Frontal cortex (tissue), 4 donors: ENCODE data around the gene CPNE6. TPM values are rescaled to one million over a fixed set of nuclear protein-coding genes. Genes with fewer than 3 reads are reported as not detected.

Experiments
- DNase-seq, 2 donors: peaks; one replicate each; pipeline ENCODE4 v3.0.0; 2012; ENCODE audit warnings: low spot score in 2 of 2
- FAIRE-seq: peaks from 2 replicates; lab custom pipeline; 2012; peaks lifted over from hg19 to GRCh38; lab: Jason Lieb, UNC
- total RNA-seq: library from RNA; depleted of rRNA; stranded (reverse); fragments of >200 nt; gene quantifications from one replicate; pipeline ENCODE4 v1.2.3, GENCODE V29; 2014
- donor health status: control.
- donor health status: control.
- donor health status: control.

Gene CPNE6
- total RNA-seq, 1 donor from 2014 or later, result 35.5 TPM

DNA sequence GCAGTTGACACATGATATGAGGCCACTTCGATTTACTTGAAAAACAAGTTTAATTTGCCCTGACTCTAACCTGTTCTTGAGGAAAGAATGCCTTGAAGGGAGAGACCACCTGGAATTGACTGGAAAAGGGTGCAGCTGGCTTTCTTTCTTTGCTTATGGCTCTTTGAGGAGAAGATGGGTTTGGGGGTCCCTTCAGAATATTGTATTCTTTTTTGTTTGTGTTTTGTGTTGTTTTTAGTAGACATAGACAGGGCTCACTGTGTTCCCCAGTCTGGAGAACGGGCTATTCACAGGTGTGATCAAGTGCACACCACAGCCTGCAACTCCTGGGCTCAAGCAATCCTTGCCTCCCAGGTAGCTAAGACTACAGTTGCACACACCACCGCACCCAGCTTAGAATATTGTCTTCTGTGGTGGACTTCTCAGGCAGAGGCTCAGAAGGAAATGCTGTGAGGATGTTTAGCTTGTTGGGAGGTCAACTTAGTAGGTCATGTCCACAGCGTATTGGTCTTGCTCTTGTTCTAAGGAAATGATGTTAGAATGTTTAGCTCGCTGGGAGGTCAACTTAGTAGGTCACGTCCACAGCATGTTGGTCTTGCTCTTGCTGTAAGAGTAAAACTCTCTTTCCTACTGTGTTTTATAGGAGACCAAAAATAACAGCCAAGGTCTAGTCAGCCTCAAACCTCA is 44.9 kb downstream of the CPNE6 start:
- FAIRE-seq (no peak), DNase-seq (no peak)

DNA sequence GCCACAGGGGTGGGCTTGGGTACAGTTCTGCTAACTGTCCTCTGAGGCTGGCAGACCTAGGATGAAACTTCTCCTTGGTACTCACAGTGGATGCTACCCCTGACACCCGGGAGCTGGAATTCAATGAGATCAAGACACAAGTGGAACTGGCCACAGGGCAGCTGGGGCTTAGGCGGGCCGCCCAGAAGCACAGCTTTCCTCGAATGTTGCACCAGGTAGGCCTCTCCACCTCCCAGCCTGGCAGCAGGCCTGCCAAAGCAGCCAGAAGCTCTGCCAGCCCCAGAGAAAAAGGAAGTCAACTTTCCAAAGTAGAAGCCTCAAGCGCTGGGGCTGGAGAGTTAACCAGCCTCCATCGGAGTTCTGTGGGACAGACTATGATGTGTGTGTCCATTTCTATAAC is 45.8 kb downstream of the CPNE6 start:
- DNase-seq, result no peak
- FAIRE-seq, result no peak

DNA sequence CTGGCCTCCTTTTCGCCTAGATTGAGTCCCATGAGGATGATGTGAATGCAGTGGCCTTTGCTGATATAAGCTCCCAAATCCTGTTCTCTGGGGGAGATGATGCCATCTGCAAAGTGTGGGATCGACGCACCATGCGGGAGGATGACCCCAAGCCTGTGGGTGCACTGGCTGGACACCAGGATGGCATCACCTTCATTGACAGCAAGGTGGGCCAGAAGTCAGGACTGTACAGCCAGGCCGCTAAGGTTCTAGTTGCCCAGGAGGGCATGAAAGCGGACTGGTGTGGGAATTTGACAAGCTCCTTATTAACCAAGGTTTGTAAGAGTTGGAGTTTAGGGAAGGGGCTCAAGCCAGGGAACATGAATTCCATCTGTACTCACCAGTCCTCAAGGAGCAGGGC is 48.3 kb downstream of the CPNE6 start:
- DNase-seq, result no peak
- FAIRE-seq, result no peak

DNA sequence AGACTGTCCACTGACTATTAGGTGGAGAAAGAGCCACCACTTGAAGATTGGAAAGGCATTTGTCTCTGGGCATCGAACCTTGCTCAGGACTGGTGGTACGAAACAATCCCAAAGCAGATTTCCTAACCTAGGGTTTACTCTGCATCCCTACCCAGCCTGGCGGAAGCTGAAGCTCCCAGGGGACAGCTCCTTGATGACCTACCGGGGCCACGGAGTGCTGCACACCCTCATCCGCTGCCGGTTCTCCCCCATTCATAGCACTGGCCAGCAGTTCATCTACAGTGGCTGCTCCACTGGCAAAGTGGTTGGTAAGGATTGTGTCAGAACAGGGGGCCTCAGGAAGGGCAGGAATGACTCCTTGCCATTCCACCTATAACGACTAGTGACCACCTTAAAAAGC is 49.8 kb downstream of the CPNE6 start:
- FAIRE-seq (no peak), DNase-seq (no peak)

DNA sequence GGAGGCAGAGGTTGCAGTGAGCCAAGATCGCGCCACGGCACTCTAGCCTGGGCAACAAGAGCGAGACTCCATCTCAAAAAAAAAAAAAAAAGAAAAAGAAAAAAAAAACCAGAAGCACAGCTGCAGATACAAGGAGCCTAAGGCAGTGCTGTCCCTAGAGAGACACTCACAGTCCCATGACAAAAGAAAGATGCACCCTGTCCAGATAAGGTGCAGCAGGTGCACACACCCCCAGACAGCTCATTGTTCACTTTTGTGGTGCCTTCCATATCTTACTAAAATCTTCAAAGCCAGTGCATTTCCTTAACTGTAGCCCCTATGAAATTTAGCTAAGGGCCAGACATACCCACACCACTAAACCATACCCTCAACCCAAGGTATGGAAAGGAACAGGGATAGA is 51.1 kb downstream of the CPNE6 start:
- FAIRE-seq (no peak), DNase-seq (no peak)

DNA sequence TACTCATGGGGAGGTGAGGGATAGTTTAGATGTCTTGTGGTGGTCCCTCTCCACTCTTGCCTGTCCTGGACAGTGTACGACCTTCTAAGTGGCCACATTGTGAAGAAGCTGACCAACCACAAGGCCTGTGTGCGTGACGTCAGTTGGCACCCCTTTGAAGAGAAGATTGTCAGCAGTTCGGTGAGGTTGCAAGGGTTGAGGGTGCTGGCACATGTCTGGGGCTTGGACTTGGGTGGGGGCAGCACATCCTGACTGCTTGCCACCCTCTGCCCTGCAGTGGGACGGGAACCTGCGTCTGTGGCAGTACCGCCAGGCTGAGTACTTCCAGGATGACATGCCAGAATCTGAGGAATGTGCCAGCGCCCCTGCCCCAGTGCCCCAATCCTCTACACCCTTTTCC is 51.5 kb downstream of the CPNE6 start:
- no peak for DNase-seq
- FAIRE-seq, result no peak

DNA sequence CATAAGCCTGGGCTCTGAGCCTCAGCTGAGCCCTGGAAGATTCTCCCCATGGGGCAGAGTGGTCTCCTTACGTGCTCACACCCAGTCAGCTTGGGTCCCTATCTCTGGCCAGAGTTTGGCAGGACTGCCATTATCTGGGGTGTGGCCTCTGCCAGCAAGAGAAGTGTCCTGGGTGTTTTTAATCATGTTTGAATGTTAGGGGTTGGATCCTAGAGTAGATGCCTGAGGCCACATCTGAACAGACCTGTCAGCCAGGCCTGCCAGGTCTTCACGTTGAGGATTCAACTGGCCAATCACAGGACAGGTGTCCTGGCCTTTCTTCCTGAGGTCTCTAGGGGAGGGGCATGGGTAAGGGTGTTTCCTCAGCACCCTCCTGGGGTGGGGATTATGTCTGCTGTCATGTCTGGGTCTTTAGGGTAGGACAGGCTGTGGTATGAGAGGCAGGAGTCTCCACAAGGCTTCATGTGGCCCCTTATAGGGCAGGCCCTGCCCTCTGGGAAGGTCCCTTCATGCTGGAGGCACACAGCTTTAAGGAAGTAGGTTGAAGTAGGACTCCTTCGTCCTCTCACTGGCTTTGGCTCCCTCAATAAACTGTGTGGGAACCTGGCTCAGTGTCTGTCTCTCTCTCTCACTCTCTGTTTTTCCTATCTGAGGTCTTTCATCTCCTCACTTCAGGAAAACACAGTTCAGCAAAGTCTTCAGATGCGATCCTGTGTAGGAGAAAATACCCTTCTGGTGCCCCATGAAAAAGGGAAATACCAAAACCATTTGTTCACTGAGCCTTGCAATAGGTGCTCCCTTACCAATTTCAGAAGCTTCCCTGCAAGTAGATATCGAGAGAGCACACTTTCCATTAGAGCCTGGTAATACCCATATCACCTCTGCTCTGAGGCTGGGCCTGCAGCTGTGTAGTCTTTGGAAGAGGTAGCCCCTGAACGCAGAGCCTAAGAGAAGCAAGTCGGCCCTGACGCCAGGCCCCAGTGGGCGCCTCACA is 52.4 kb downstream of the CPNE6 start:
- DNase-seq, result no peak
- FAIRE-seq, result no peak

DNA sequence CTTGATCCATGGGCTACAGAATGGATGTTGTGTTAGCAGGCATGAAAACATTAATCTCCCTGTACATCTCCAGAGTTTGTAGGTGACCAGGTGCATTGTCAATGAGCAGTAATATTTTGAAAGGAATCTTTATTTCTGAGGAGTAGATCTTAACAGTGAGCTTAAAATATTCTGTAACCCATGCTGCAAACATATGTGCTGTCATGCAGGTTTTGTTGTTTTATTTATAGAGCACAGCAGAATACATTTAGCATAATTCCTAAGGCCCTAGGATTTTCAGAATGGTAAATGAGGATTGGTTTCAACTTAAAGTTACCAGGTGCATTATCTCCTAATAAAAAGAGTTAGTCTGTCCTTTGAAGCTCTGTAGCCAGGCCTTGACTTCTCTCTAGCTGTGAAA is 55.6 kb downstream of the CPNE6 start:
- FAIRE-seq, result no peak
- no peak for DNase-seq

DNA sequence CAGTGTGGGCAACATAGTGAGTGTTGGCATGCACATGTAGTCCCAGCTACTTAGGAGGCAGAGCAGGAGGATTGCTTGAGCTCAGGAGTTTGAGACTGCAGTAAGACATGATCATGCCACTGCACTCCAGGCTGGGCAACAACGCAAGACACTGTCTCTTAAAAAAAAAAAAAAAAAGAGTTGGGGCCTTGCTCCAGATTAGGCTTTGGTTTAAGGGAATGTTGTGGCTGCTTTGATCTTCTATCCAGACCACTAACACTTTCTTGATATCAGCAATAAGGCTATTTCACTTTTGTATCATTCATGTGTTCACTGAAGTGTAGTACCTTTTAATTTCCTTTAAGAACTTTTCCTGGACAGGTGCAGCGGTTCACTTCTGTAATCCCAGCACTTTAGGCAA is 56.3 kb downstream of the CPNE6 start:
- DNase-seq (no peak), FAIRE-seq (no peak)

Other genes with a start within 250 kb of the CPNE6 start
- 7.3 TPM for gene DHRS4, start 117.8 kb upstream of the CPNE6 start, total RNA-seq
- 3.3 TPM for gene DHRS4L2, start 82.6 kb upstream of the CPNE6 start, total RNA-seq
- gene CARMIL3, start 19.6 kb upstream of the CPNE6 start, total RNA-seq, result 18.8 TPM
- 1.6 TPM for gene PCK2, start 22.7 kb downstream of the CPNE6 start, total RNA-seq
- gene DCAF11, start 43.2 kb downstream of the CPNE6 start, total RNA-seq, result 56.7 TPM
- 1.2 TPM for gene NRL, start 43.4 kb downstream of the CPNE6 start, total RNA-seq
- gene FITM1, start 59.1 kb downstream of the CPNE6 start, total RNA-seq, result 0.41 TPM
- 20.4 TPM for gene PSME1, start 64.6 kb downstream of the CPNE6 start, total RNA-seq
- 8.6 TPM for gene EMC9, start 70.0 kb downstream of the CPNE6 start, total RNA-seq
- 25.7 TPM for gene PSME2, start 75.0 kb downstream of the CPNE6 start, total RNA-seq
- 23.2 TPM for gene RNF31, start 75.9 kb downstream of the CPNE6 start, total RNA-seq
- gene IRF9, start 89.7 kb downstream of the CPNE6 start, total RNA-seq, result 12.2 TPM
- 15.1 TPM for gene REC8, start 100.5 kb downstream of the CPNE6 start, total RNA-seq
- gene IPO4, start 117.3 kb downstream of the CPNE6 start, total RNA-seq, result 12.6 TPM
- gene TM9SF1, start 123.9 kb downstream of the CPNE6 start, total RNA-seq, result 9.8 TPM
- gene TSSK4, start 134.1 kb downstream of the CPNE6 start, total RNA-seq, result not detected
- gene CHMP4A, start 141.9 kb downstream of the CPNE6 start, total RNA-seq, result 40.4 TPM
- gene MDP1, start 144.5 kb downstream of the CPNE6 start, total RNA-seq, result 18.8 TPM
- 62.8 TPM for gene NEDD8, start 160.8 kb downstream of the CPNE6 start, total RNA-seq
- gene GMPR2, start 161.4 kb downstream of the CPNE6 start, total RNA-seq, result 51.8 TPM
- gene TINF2, start 171.1 kb downstream of the CPNE6 start, total RNA-seq, result 42.4 TPM
- 0.82 TPM for gene TGM1, start 191.6 kb downstream of the CPNE6 start, total RNA-seq
- gene RABGGTA, start 200.0 kb downstream of the CPNE6 start, total RNA-seq, result 25.7 TPM
- 8.2 TPM for gene DHRS1, start 228.2 kb downstream of the CPNE6 start, total RNA-seq
- gene NOP9, start 228.3 kb downstream of the CPNE6 start, total RNA-seq, result 22.8 TPM
- gene CIDEB, start 236.4 kb downstream of the CPNE6 start, total RNA-seq, result 2.0 TPM
- 1.6 TPM for gene LTB4R2, start 238.6 kb downstream of the CPNE6 start, total RNA-seq
- 1.2 TPM for gene LTB4R, start 239.9 kb downstream of the CPNE6 start, total RNA-seq